ENCODE results near the gene LAGE3. TPM values are rescaled to one million over a fixed set of nuclear protein-coding genes. Genes with fewer than 3 reads are reported as not detected.
A peak's percentile ranks its signal among the peaks of the same experiment; 100 is the strongest.

LAGE3 gene
- polyA plus RNA-seq, 1 experiment: 17.8 TPM

GRCh38 chrX:154430479-154430878, 48.6 kb downstream of the LAGE3 start:
- DNase-seq (ENCODE audit: low read depth): no peak
- TF ChIP-seq, protein P1, sequence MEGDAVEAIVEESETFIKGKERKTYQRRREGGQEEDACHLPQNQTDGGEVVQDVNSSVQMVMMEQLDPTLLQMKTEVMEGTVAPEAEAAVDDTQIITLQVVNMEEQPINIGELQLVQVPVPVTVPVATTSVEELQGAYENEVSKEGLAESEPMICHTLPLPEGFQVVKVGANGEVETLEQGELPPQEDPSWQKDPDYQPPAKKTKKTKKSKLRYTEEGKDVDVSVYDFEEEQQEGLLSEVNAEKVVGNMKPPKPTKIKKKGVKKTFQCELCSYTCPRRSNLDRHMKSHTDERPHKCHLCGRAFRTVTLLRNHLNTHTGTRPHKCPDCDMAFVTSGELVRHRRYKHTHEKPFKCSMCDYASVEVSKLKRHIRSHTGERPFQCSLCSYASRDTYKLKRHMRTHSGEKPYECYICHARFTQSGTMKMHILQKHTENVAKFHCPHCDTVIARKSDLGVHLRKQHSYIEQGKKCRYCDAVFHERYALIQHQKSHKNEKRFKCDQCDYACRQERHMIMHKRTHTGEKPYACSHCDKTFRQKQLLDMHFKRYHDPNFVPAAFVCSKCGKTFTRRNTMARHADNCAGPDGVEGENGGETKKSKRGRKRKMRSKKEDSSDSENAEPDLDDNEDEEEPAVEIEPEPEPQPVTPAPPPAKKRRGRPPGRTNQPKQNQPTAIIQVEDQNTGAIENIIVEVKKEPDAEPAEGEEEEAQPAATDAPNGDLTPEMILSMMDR (IDR thresholded peaks at IDR 0.05; ENCODE audit: insufficient read depth, low read depth, low read length): no peak
- ChIA-PET CTCF (no interaction called here), POLR2A (no interaction called here)
- no peak overlapping the region for H3K4me3 ChIP-seq (ENCODE audit: low read depth, low read length)
- peaks cover 13% of the 10 kb centered on the region for H3K36me3 ChIP-seq (ENCODE audit: control insufficient read depth, insufficient read depth, low read length)
- H3K27me3 ChIP-seq (ENCODE audit: control insufficient read depth, insufficient read depth, low read length): no peaks in the 10 kb centered on the region

- no peak for DNase-seq (ENCODE audit: low read depth)
- CTCF ChIA-PET: interaction anchor here (0.9 kb wide), 1 partner anchor 29 kb away, joined by 5 read pairs; no protein-coding TSS in a partner anchor
- TF ChIP-seq, protein P1 (IDR thresholded peaks at IDR 0.05; ENCODE audit: insufficient read depth, low read depth, low read length): no peak
- POLR2A ChIA-PET: no interaction called here
- Histone ChIP-seq H3K36me3 (ENCODE audit: control insufficient read depth, insufficient read depth, low read length) (peaks cover 9% of the 10 kb centered on the region), H3K4me3 (ENCODE audit: low read depth, low read length) (no peak overlapping the region), H3K27me3 (ENCODE audit: control insufficient read depth, insufficient read depth, low read length) (no peaks in the 10 kb centered on the region)
Observed at GRCh38 chrX:154429711-154430110, 49.4 kb downstream of the LAGE3 start.

GRCh38 chrX:154428176-154429171, 50.6 kb downstream of the LAGE3 start, which contains the start of gene ATP6AP1:
Gene ATP6AP1, plus strand, starts transcription at chrX:154428677. Its CDS starts 16 bp downstream, at chrX:154428693.
- CTCF ChIA-PET: interaction anchor here (0.6 to 0.8 kb wide), 2 partner anchors 17 to 30 kb away, joined by 3 to 6 read pairs; partner anchors contain the start of genes RPL10 and TAFAZZIN
- POLR2A ChIA-PET: no interaction called here

More at GRCh38 chrX:154428176-154429171, 50.6 kb downstream of the LAGE3 start, which contains the start of gene ATP6AP1:
- Histone ChIP-seq H3K36me3 (ENCODE audit: control insufficient read depth, insufficient read depth, low read length) (peaks cover 3% of the 10 kb centered on the region; the same call in 1 of the 2 replicates), H3K27me3 (ENCODE audit: control insufficient read depth, insufficient read depth, low read length) (no peaks in the 10 kb centered on the region), H3K4me3 (ENCODE audit: low read depth, low read length) (peak within 1 kb of the TSS; percentile 66)
- TF ChIP-seq, protein P1 (IDR thresholded peaks at IDR 0.05; ENCODE audit: insufficient read depth, low read depth, low read length): no peak
- peak; percentile 61 for DNase-seq (ENCODE audit: low read depth)

Small RNAs within 50 kb of the gene (small RNA-seq; reads per million reads assigned to genes)
- not detected for gene MIR6858 (ENCODE audit: insufficient read length, low read depth, low replicate concordance)
- gene RN7SL697P (ENCODE audit: insufficient read length, low read depth, low replicate concordance): not detected

Other genes starting within 250 kb of the LAGE3 start
- gene OPN1MW3, start 221.7 kb downstream of the LAGE3 start, polyA plus RNA-seq (2011; rRNA removed): not detected in 2 replicates
- not detected in 2 replicates for gene TEX28, start 184.2 kb downstream of the LAGE3 start, polyA plus RNA-seq (2011; rRNA removed)
- not detected in 2 replicates for gene TKTL1, start 183.5 kb downstream of the LAGE3 start, polyA plus RNA-seq (2011; rRNA removed)
- 855 and 1,740 TPM in 2 replicates for gene FLNA, start 104.6 kb downstream of the LAGE3 start, polyA plus RNA-seq (2011; rRNA removed)
- gene EMD, start 100.0 kb downstream of the LAGE3 start, polyA plus RNA-seq (2011; rRNA removed): 32.6 and 71.0 TPM in 2 replicates
- 5,693 and 7,037 TPM in 2 replicates for gene RPL10, start 80.9 kb downstream of the LAGE3 start, polyA plus RNA-seq (2011; rRNA removed)
- 50.3 and 63.5 TPM in 2 replicates for gene DNASE1L1, start 70.0 kb downstream of the LAGE3 start, polyA plus RNA-seq (2011; rRNA removed)
- 13.1 and 24.8 TPM in 2 replicates for gene TAFAZZIN, start 67.7 kb downstream of the LAGE3 start, polyA plus RNA-seq (2011; rRNA removed)
- 82.8 and 143 TPM in 2 replicates for gene ATP6AP1, start 50.6 kb downstream of the LAGE3 start, polyA plus RNA-seq (2011; rRNA removed)
- gene GDI1, start 42.1 kb downstream of the LAGE3 start, polyA plus RNA-seq (2011; rRNA removed): 149 and 216 TPM in 2 replicates
- gene FAM50A, start 35.1 kb downstream of the LAGE3 start, polyA plus RNA-seq (2011; rRNA removed): 74.8 and 75.0 TPM in 2 replicates
- 16.8 and 36.0 TPM in 2 replicates for gene PLXNA3, start 21.0 kb downstream of the LAGE3 start, polyA plus RNA-seq (2011; rRNA removed)
- gene UBL4A, start 7.3 kb upstream of the LAGE3 start, polyA plus RNA-seq (2011; rRNA removed): 22.1 and 33.3 TPM in 2 replicates
- 26.8 and 45.6 TPM in 2 replicates for gene SLC10A3, start 11.3 kb upstream of the LAGE3 start, polyA plus RNA-seq (2011; rRNA removed)
- 17.3 and 34.8 TPM in 2 replicates for gene FAM3A, start 37.0 kb upstream of the LAGE3 start, polyA plus RNA-seq (2011; rRNA removed)
- 57.7 and 157 TPM in 2 replicates for gene G6PD, start 67.6 kb upstream of the LAGE3 start, polyA plus RNA-seq (2011; rRNA removed)
- gene IKBKG, start 68.3 kb upstream of the LAGE3 start, polyA plus RNA-seq (2011; rRNA removed): 22.6 and 38.8 TPM in 2 replicates
- not detected in 2 replicates for gene CTAG1A, start 105.9 kb upstream of the LAGE3 start, polyA plus RNA-seq (2011; rRNA removed)
- not detected in 2 replicates for gene CTAG1B, start 140.0 kb upstream of the LAGE3 start, polyA plus RNA-seq (2011; rRNA removed)
- gene CTAG2, start 174.3 kb upstream of the LAGE3 start, polyA plus RNA-seq (2011; rRNA removed): not detected in 2 replicates

All from BJ (cell line).